ENCODE results near the gene SLBP. TPM values are rescaled to one million over a fixed set of nuclear protein-coding genes. Genes with fewer than 3 reads are reported as not detected.

Gene SLBP
- total and polyA plus RNA-seq, 2 donors (not counting 3 experiments of a cell fraction or from before 2014, with no cell fraction given) = 48.3 to 63.1 TPM

GRCh38 chr4:1674682-1675081 is 37.4 kb downstream of the SLBP start:
- Histone ChIP-seq H3K4me1 (ENCODE audit: control insufficient read depth, extremely low read depth, insufficient read depth, low read length) (no peaks in the 10 kb centered on the region), H3K27ac (ENCODE audit: insufficient read depth, low read depth, low read length) (no peak overlapping the region), H3K9me3 (replicated peaks; ENCODE audit: control insufficient read depth, insufficient read depth, low read length) (no peaks in the 10 kb centered on the region), H3K9me1 (replicated peaks; ENCODE audit: control insufficient read depth, extremely low read depth, insufficient read depth, low read length) (no peaks in the 10 kb centered on the region), H2AFZ (ENCODE audit: low read depth, low read length) (no peak overlapping the region), H3K27me3 (ENCODE audit: control insufficient read depth in 2 of 2, insufficient read depth in 2 of 2, low read length in 2 of 2) (no peaks in the 10 kb centered on the region), H3K36me3 (ENCODE audit: control insufficient read depth in 2 of 2, extremely low read depth in 1 of 2, insufficient read depth in 2 of 2, low read length in 2 of 2) (no peaks in the 10 kb centered on the region), H3K4me3 (replicated peaks in 1 of 3; ENCODE audit: insufficient read depth in 1 of 3, low read depth in 1 of 3, low read length in 3 of 3) (no peak overlapping the region), H3K9ac (replicated peaks; ENCODE audit: extremely low read depth, insufficient read depth, low read length) (no peak overlapping the region), H3K79me2 (ENCODE audit: control insufficient read depth, insufficient read depth, low read length) (no peaks in the 10 kb centered on the region), H3K4me2 (ENCODE audit: insufficient read depth, low read length) (no peak overlapping the region), H4K20me1 (replicated peaks; ENCODE audit: control insufficient read depth, extremely low read depth, insufficient read depth, low read length) (no peaks in the 10 kb centered on the region)
- ChIA-PET POLR2A (no interaction called here), CTCF (no interaction called here)
- intact Hi-C loops (cut with micrococcal nuclease) (no loop called here), dilution Hi-C loops (cut with MboI; ENCODE audit: extremely low pct_ligation_motif_present, low sequenced_read_pairs) (no loop called here)
- TF ChIP-seq GATA2 (IDR thresholded peaks at IDR 0.05; ENCODE audit: insufficient read depth, insufficient read length, low read depth, low read length) (no peak), POLR2A (IDR thresholded peaks at IDR 0.05; ENCODE audit: low read depth, low read length) (no peak), MAX (IDR thresholded peaks at IDR 0.05; ENCODE audit: insufficient read depth, insufficient read length) (no peak), JUN (IDR thresholded peaks at IDR 0.05; ENCODE audit: borderline replicate concordance, insufficient read depth, insufficient read length, low read depth) (no peak), EZH2 (IDR thresholded peaks at IDR 0.05; ENCODE audit: borderline replicate concordance, low read depth, low read length, severe bottlenecking) (no peak), FOS (IDR thresholded peaks at IDR 0.05; ENCODE audit: borderline replicate concordance, insufficient read depth, low read length) (no peak), POLR2AphosphoS5 (IDR thresholded peaks at IDR 0.05; ENCODE audit: insufficient read depth, low read depth, low read length) (no peak), MYC (IDR thresholded peaks at IDR 0.05; ENCODE audit: low read depth, low read length) (no peak)
- TF ChIP-seq, protein P1, sequence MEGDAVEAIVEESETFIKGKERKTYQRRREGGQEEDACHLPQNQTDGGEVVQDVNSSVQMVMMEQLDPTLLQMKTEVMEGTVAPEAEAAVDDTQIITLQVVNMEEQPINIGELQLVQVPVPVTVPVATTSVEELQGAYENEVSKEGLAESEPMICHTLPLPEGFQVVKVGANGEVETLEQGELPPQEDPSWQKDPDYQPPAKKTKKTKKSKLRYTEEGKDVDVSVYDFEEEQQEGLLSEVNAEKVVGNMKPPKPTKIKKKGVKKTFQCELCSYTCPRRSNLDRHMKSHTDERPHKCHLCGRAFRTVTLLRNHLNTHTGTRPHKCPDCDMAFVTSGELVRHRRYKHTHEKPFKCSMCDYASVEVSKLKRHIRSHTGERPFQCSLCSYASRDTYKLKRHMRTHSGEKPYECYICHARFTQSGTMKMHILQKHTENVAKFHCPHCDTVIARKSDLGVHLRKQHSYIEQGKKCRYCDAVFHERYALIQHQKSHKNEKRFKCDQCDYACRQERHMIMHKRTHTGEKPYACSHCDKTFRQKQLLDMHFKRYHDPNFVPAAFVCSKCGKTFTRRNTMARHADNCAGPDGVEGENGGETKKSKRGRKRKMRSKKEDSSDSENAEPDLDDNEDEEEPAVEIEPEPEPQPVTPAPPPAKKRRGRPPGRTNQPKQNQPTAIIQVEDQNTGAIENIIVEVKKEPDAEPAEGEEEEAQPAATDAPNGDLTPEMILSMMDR (IDR thresholded peaks at IDR 0.05; ENCODE audit: extremely low read depth in 1 of 2, insufficient read depth in 1 of 2, low read depth in 1 of 2, low read length in 2 of 2) = no peak
- DNase-seq (ENCODE audit: low read depth, low spot score) (no peak), FAIRE-seq (no peak)
- BruUV-seq (replicated peaks) = no TSS peak

Measured in endothelial cell of umbilical vein (primary cell).